HS-27A (cell line): ENCODE measurements around the gene SOAT1.
"Not testable (repeated sequence)": the region's sequence is repeated elsewhere in the genome, so short reads cannot be mapped to it uniquely, and the experiment has no call there.

Experiments
- DNase-seq: peaks from one replicate; pipeline ENCODE4 v3.0.0-alpha.2; 2012; ENCODE audit warnings: low read depth, missing footprints

The SOAT1 gene

DNA sequence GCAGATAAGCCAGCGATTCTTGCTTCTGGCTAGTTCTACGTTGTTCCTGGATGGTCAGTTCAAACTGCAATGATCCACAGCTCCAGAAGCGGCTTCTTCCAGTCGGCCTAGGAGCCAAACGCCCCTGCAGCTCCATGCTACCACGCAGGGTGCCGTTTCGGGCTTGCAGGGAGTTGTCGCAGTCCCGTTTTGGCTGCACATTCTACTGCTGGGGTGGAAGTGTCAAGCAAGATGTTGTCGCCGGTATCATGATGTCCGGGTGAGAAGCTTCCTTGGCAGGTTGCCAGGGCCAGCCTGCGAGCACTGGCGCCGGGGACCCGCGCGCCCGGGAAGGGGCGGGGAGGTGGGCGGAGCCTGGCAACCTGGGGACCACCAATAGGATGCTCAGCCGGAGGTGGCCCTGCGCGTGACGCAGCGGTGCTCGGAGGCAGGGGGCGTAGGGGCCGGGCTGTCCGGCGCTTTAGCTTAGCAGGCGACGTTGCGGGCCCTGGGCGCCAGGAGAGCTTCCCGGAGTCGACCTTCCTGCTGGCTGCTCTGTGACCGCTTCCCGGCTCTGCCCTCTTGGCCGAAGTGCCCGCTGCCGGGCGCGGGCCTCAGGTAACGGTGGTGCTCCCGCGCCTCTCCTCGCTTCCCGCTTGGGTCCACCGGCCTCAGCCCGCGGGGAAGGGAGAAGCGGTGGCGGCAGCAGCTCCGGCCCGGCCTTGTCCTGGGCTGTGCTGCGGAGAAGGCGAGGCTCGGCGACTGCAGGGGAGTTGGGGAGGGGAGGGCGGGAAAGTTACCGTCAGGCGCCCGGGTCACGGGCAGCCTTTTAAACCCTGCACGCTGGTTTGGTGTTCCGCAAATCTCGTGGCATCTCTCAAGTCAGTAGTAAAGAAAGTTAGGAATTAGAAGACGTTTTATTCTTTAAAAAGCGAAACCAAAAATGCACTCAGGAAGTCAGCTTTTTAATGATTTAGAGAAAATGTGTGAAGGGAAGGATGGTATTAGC is at the start of gene SOAT1:
TSS of gene SOAT1 (plus strand) at position 458 of the 988 bp plus-strand sequence. CDS start 8,888 bp downstream, outside the sequence.
- peak; percentile 67 for DNase-seq

DNA sequence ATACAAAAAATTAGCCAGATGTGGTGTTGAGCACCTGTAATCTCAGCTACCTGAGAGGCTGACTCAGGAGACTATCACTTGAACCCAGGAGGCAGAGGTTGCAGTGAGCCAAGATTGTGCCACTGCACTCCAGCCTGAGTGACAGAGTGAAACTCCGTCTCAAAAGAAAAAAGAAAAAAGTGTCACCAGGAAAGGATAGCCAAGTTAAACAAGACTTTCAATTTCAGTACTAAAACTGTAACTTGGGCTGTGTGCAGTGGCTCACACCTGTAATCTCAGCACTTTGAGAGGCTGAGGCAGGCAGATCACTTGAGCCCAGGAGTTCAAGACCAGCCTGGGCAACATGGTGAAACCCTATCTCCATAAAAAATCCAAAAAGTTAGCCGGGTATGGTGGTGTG is 48.2 kb upstream of the SOAT1 start:
- DNase-seq, result not testable (repeated sequence)

DNA sequence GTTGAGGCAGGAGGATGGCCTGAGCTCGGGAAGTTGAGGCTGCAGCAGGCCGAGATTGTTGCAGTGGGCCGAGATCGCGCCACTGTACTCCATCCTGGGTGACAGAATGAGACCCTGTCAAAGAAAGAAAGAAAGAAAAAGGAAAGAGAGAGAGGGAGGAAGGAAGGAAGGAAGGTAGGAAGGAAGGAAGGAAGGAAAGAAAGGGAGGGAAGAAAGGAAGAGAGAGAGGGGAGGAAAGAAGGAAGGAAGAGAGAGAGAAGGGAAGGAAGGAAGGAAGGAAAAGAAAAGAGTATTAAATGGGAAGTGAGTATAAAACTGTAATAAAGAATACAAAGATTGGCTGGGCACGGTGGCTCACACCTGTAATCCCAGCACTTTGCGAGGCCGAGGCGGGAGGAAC is 45.7 kb upstream of the SOAT1 start:
- DNase-seq, result no peak

DNA sequence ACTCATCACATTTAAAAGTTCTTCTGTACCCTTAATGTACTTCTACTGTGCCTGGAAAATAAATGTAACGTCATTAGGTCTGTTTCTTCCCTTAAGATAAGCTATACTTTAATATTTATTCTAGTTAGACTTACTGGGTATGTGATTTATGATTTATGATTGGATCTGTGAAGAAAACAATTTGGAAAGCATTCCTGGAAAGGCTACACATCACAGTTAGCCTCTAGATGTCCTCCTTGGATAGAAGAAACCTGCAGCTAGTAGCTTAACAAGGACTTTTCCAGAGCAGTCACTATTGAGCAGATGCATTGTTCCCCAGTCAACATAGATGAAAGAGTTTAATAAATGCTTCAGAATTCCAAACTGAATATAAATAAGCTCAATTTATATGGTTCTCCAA is 41.9 kb upstream of the SOAT1 start:
- DNase-seq, result no peak

DNA sequence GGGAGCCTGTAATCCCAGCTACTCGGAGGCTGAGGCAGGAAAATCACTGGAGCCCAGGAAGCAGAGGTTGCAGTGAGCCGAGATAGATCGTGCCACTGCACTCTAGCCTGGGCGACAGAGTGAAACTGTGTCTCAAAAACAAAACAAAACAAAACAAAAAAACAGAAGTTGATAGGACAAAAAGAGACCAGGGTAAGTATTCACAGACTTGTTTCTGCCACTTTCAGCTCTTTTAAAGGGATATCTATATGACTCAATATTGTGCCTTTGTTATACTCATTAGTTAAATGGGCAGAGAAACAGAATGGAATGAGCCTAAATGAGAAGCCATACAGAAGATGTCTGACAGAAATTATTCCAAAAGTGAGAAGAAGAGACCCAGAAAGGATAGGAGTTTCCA is 41.0 kb upstream of the SOAT1 start:
- no peak for DNase-seq

DNA sequence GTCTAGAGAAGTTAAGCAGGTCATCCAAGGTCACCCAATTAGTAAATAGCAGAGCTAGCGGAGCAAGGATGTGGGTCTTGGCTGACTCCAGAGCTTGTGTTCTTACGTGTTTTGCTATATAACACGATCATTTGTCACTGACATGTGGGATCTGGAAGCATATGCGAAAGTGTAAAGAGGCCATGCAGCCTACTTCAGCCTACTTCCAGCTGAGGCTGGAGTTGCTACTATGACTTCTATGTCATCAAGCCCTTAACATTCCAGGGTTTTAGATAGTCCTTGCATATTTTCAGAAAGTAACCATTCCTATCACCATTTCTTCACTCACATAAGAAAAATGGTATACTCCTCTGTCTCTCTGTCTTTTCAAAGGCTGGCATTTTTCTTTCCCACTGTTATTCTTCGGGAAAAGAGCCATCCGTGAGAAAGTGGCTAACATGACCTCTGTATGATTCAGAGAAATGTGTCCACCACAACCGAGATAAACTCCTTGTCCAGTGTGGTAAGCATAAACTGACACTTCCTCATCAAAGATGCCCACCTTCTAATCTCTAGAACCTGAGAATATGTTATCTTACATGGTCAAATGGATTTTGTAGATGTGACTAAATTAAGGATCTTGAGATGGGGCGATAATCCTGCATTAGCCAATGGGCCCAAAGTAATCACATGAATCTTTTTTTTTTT is 40.2 kb upstream of the SOAT1 start:
- DNase-seq, result no peak

DNA sequence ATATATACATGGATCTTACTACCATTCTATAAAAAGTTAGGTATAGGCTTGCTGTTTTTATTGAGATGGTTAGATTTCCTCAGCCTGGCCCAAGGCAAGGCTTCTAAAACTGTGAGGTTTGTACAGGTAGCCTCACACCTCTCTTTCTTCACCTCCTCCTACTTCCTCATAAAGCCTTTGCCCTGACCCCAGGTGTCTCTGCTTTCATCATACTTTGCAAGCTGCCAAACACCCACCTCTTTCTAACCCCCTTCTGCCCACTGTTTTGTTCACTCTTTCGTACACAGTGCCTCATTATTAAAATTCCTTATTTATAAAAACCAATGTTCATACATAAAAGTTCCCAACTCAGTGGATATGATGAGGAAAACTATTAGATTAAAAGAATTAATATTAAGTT is 31.4 kb upstream of the SOAT1 start:
- no peak for DNase-seq

DNA sequence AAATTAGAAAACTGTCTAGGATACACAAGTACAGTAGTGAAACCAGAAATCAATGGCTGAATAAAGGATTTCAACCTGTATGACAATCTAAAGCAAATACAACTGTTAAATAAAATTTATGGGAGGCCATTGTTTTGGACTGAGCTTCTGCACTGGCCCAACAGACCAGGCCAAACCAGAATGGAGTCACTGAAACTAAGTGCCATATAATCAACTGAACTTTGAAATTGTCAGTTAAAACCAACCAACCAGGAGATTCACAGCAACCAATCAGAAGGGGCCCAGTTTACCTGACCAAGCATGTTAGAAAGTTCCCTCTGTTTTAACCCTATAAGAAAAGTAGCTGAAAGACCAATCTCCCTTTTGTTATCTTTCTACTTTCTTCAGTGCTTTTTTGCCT is 30.5 kb upstream of the SOAT1 start:
- DNase-seq, result no peak

DNA sequence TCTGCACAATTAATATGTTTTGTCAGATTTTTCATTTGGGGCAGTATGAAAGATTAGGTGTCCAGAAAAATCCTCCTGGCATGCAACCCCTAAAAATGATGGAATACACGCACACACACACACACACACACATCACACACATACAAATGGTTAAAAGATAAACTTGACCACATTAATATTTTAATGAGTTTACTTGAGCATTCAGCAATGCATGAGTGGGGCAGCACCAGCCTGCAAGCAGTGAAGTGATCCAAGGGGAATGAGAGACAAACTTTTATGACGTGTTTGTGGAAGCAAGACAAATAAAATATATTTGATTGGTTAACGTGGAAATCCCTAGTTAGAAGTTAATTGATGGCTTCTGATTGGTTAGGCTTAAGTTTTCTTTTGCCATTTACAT is 29.1 kb upstream of the SOAT1 start:
- DNase-seq, result no peak

DNA sequence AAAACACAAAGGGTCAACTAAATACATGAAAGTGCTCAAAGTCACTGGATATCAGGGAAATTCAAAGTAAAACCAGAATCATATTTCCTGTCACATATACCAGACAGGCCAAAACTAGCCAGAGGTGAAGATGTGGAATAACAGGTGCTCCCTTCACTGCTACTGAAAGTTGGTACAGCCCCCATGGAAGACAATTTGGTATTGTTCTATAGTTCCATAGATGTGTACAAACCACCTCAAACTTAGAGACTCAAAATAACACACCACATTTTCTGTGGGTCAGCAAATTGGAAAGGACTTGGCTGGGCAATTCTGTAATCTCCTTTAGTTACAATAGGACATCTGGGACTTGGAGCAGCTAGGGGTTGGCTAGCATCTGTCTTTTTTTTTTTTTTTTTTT is 24.5 kb upstream of the SOAT1 start:
- DNase-seq, result no peak

DNA sequence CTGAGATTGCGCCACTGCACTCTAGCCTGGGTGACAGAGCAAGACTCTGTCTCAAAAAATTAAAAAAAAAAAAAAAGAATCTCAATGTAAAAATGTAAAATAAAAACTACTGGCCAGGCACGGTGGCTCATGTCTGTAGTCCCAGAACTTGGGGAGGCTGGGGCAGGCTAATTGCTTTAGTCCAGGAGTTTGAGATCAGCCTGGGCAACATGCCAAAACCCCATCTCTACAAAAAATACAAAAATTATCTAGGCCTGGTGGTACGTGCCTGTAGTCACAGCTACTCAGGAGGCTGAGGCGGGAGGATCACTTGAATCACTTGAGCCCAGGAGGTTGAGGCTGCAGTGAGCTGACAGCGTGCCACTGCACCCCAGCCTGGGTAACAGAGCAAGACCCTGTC is 19.2 kb upstream of the SOAT1 start:
- not testable (repeated sequence) for DNase-seq

DNA sequence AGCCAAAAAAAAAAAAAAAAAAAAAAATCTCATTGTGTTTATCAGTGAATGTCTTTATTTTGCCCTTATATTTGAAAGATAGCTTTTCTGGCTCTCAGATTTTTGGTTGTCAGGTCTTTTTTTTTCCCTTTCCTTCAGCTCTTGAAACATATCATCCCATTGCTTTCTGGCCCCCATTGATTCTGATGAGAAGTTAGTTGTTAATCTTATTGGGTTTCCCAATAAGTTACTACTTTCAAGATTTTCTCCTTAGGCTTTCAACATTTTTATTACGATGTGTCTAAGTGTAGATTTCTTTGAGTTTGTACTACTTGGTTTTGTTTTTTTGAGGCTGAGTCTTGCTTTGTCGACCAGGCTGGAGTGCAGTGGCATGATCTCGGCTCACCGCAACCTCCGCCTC is 14.7 kb upstream of the SOAT1 start:
- no peak for DNase-seq

DNA sequence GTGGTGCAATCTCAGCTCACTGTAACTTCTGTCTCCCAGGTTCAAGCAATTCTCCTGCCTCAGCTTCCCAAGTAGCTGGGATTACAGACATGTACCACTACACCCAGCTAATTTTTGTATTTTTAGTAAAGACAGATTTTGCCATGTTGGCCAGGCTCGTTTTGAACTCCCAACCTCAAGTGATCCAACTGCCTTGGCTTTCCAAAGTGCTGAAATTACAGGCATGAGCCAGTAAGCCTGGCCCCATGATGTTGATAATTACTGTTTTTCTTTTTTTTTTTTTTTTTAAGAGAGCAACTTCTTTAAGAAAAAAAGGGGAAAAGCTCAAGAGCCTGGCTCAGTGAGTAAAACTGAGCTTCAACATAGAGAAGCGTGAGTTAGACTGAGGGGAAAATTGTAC is 9.6 kb upstream of the SOAT1 start:
- no peak for DNase-seq

DNA sequence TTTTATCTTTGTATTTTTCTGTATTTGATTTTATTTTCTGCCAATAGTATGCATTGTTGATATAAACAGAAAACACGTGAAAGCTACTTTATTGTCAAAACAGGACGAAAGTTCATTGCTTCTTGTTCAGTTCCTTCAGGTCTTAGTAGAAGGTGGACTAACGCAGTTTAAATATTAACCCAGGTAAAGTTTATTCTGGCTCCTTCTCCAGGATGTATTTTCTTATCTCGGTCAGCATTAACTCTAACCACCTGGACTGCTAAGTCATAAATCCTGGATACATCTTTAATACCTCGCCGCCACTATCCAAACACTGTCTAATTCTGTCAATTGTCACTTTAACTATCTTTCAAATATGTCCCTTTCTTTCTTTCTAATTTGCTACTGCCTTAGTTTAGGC is 5.7 kb upstream of the SOAT1 start:
- DNase-seq, result no peak

DNA sequence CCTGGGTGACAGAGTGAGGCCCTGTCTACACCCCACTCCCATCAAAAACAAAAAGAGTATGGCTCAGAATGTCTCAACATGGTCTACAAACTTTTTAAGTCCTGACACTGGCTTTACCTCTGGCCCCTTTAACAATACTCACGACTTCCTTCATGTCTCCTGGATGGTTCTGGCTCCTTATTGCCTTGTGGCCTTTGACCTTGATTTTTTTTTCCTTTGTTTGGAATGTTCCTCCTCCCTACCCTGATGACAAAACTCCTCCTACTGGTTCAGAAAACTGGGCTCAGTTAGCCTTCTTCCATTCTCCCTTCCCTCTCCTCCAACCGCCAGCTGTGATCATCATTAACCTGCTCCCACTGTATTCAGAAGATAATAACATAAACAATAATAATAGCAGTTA is 4.6 kb upstream of the SOAT1 start:
- no peak for DNase-seq

DNA sequence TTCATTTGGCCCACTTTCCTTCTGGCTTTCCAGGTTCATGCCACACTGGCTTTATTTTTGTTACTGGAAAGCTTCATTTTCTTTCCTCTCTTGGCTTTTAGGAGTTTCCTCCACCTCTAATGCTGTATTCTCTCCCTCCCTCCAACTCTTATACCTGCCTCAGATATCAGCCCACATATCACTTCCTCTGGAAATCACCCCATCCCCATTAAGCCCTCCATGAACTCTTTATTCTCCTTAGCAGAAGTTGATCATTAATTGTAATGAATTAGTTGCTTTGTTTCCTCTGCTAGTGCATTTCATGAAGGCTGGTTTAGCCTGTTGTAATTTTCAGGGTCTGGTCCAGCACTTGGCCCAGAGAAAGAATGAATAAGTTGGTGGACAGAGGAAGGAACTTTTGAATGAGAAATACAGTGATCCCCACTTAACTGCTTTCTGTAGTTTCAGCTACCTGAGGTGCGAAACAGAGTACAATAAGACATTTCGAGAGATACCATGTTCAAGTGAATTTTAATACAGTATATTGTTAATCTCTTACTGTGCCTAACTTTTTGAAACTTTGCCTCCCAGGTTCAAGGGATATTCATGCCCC is 1.7 kb downstream of the SOAT1 start:
- no peak for DNase-seq

DNA sequence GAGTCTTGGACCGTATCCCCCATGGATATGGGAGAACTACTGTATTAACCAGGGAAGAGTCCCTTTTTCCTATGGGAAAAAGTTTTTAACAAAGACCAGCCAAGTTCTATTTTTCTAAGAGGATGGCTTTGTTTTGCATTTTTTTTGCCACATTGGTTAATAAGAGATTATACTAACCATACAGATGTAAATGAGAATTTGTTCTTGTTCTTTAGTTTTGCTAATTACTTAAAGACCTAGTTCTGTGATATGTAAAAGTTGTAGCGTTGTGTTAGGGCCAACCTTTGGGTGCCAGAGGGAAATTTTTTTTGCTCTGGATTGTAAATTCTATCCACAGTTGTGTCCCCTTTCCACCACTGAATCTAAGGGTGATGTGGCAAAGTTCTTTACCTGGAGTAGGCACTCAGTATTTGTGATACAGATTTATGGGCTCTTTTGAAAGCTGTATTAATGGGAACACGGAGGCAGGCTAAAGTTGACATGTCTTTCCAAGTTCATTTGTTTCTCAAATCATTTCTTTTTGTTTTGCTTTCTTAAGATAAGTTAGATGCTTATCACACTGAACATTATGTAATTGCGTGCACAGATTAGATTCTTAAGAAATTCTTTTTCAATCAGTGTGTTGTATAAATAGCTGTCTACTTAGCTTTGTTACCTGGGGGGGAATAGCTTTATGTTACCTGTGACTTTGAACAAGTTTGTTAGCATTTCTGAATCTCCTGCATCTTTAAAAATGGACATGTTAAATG is 2.9 kb downstream of the SOAT1 start:
- no peak for DNase-seq

DNA sequence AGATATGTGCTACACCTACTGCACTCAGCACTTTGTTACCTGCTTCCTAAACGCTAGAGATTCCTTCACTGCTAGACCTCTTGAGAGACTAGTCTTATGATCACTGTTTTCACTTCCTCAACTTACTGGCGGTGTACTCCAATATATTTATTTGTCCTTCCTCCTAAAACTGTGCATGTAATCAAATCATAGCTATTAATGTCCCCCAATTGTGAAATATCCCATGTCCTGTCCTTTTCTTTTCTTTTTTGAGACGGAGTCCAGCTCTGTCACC is 3.4 kb downstream of the SOAT1 start:
- no peak for DNase-seq

DNA sequence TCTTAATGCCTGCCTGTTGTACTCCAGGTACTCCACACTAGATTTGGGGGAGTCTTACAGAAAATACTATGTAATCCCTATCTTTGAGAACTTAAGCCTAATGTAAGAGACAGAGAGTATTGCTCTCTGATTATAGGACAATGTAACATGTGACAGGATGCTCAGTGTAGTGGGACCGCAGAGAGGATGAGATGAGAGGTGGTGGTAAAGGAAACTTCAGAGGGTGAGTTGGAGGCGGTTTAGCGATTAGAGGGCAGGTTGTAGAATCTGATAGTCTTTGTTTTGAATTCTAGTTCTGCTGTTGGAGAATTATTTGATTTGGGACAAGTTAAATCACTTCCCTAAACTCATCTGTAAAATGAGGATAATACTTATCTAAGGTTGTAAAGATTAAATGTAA is 5.4 kb downstream of the SOAT1 start:
- no peak for DNase-seq

DNA sequence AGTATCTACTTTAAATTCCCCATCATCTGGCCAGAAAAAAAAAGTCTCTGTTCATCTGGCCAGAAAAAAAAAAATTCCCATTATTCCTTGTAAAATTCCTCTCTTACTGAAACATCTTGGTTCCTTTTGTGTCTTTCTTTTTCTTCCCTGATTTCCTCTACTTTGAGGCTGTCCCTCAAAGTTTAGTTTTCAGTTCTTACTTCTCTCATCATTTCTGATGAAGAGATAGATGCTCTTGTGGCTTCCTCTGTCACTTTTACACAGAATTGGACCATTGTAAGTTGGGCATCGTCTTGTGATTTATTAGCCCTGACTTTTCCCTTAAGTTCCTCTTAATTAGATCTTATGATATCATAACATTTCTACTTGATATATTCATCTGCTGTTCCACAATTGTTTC is 6.5 kb downstream of the SOAT1 start:
- DNase-seq, result no peak

DNA sequence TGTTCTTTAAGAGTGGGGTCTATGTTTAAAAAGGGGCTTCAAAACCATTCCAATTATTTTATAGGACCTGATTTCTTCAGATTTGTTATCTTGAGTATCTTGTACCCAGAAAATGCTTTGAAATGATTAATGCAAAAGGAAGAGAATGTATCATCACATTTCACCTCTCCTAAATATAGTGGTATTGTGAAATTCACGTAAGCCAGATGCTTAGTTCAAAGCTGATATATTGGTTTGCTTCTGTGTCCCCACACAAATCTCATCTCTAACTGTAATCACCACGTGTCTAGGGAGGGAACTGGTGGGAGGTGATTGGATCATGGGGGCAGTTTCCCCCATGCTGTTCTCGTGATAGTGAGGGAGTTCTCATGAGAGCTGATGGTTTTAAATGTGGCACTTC is 8.5 kb downstream of the SOAT1 start:
- no peak for DNase-seq

DNA sequence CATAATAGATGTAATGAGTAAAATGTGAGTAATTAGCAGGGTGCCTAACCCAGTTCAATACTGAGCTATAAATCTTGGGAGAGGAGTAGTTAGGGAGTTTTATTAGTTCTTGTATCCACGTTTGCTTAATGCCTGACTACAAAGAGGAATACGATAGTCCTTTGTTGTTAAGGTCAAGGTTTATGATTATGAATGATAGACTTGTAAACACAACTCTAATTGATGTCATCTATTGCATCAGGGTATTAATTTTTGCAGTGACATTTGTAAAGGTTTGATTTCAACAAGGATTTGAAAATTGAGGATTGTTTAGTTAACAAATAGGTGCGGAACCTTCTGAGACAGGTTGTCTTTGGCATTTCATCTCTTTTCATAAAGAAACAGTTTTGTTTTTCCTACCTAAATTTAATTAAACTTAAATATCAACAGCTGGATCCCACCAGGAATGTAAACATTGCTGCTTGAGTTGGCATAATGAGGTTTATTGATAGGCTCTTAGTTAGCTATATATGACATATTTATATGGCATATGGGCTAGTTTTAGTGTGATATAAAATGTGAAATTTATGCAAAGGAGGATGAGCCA is 9.7 kb downstream of the SOAT1 start:
- no peak for DNase-seq
